HepG2 (cell line): ENCODE results near the gene DHX16. TPM values are rescaled to one million over a fixed set of nuclear protein-coding genes. Genes with fewer than 3 reads are reported as not detected.

ENCODE experiments used
- ATAC-seq: fragments of 200-7000 bp; cut with Tn5 transposase; 3 replicates; pipeline ENCODE4 v1.9.1; 2020; ENCODE audit warnings: mild to moderate bottlenecking, moderate library complexity
- BruUV-seq: library from RNA; stranded (reverse); fragments of 400-500 nt; replicated peaks from 2 replicates; lab custom pipeline; 2021; lab: Mats Ljungman, UMichigan
- CTCF ChIA-PET: fragments of 300-600 bp; formaldehyde crosslinking; extraction: SDS; loops from one replicate; lab custom pipeline; 2021; ENCODE audit warnings: low total read pairs, inconsistent platforms, low intra/inter-chr PET ratio; lab: Yijun Ruan, JAX
- POLR2A ChIA-PET: fragments of 350-600 bp; sonication (Branson Sonifier 250); formaldehyde crosslinking; loops from one replicate; lab custom pipeline; 2020; ENCODE audit warnings: antibody characterized with exemption, inconsistent platforms; lab: Yijun Ruan, JAX
- DNase-seq: peaks from one replicate; pipeline ENCODE4 v3.0.0-alpha.2; 2015; ENCODE audit warnings: low spot score
- FAIRE-seq: peaks from 3 replicates; lab custom pipeline; 2011; peaks lifted over from hg19 to GRCh38; lab: Jason Lieb, UNC
- H2AFZ ChIP-seq: one replicate; pipeline ENCODE4 v1.6.1; 2011; ENCODE audit warnings: low read length, inconsistent platforms
- H3K27ac ChIP-seq: fragments of 300-600 bp; 3 replicates; pipeline ENCODE4 v1.8.0; 2011; ENCODE audit warnings: mixed run types, mild to moderate bottlenecking, mixed read lengths, low read length, inconsistent platforms; ENCODE audit not compliant: insufficient read depth; ENCODE audit errors: extremely low read length
- H3K27me3 ChIP-seq, 2 experiments: fragments of 200-600 bp in 1 of 2; 2 replicates in 1 of 2; 3 replicates in 1 of 2; pipeline versions ENCODE4 v1.6.0 to v1.8.0; 2011; ENCODE audit warnings: low read length in 2 of 2, mild to moderate bottlenecking in 2 of 2, moderate library complexity in 2 of 2, inconsistent platforms in 1 of 2; ENCODE audit not compliant: insufficient read depth in 2 of 2, control insufficient read depth in 1 of 2
- H3K36me3 ChIP-seq, 2 experiments: fragments of 200-600 bp in 1 of 2; replicated peaks in 1 of 2; 2 replicates in 1 of 2; 3 replicates in 1 of 2; pipeline versions ENCODE4 v1.5.1 to v1.8.0; 2011; ENCODE audit warnings: low read length in 2 of 2, inconsistent platforms in 1 of 2; ENCODE audit not compliant: insufficient read depth in 2 of 2, control insufficient read depth in 1 of 2
- H3K4me1 ChIP-seq: 2 replicates; pipeline ENCODE4 v1.5.1; 2012; ENCODE audit warnings: low read length, inconsistent platforms; ENCODE audit not compliant: insufficient read depth
- H3K4me2 ChIP-seq: 2 replicates; pipeline ENCODE4 v1.6.0; 2011; ENCODE audit warnings: low read depth, low read length, inconsistent platforms
- H3K4me3 ChIP-seq, 3 experiments: fragments of 200-600 bp in 1 of 3; sonication (generic), shearing (Covaris generic) in 1 of 3; replicated peaks in 1 of 3; 2 replicates each; pipeline ENCODE4 v1.5.1; 2011 to 2016; ENCODE audit warnings: low read length in 3 of 3, inconsistent platforms in 2 of 3, low read depth in 2 of 3, mild to moderate bottlenecking in 2 of 3, control low read depth in 1 of 3, mixed read lengths in 1 of 3; ENCODE audit not compliant: insufficient read depth in 1 of 3
- H3K79me2 ChIP-seq: one replicate; pipeline ENCODE4 v1.6.1; 2011; ENCODE audit warnings: low read length, inconsistent platforms; ENCODE audit not compliant: insufficient read depth
- H3K9ac ChIP-seq: 2 replicates; pipeline ENCODE4 v1.6.0; 2011; ENCODE audit warnings: mild to moderate bottlenecking, low read depth, low read length, inconsistent platforms; ENCODE audit not compliant: insufficient read depth
- H3K9me3 ChIP-seq: 2 replicates; pipeline ENCODE4 v1.5.1; 2012; ENCODE audit warnings: mild to moderate bottlenecking, low read length
- H4K20me1 ChIP-seq: 2 replicates; pipeline ENCODE4 v1.6.0; 2011; ENCODE audit warnings: inconsistent platforms, mild to moderate bottlenecking, low read length, moderate library complexity; ENCODE audit not compliant: insufficient read depth
- GATA4 ChIP-seq: sonication (generic); IDR thresholded peaks from 2 replicates; pipeline ENCODE4 v1.6.1; 2016; ENCODE audit warnings: antibody characterized with exemption, low read depth, borderline replicate concordance
- HDAC6 ChIP-seq: fragments of 200-600 bp; sonication (generic); IDR thresholded peaks from 2 replicates; pipeline ENCODE4 v1.7.0; 2017; ENCODE audit warnings: mild to moderate bottlenecking, antibody characterized with exemption, low read length, low read depth
- MED1 ChIP-seq: sonication (generic); formaldehyde crosslinking; IDR thresholded peaks from 2 replicates; pipeline ENCODE4 v1.4.0; 2020; ENCODE audit warnings: missing genetic modification reagents
- MED13 ChIP-seq: sonication (generic); formaldehyde crosslinking; IDR thresholded peaks from 2 replicates; pipeline ENCODE4 v1.5.0; 2020; ENCODE audit warnings: missing genetic modification reagents
- NBN ChIP-seq: fragments of 450-650 bp; conservative IDR thresholded peaks from 2 replicates; pipeline ENCODE4 v1.6.1; 2017
- PAF1 ChIP-seq: IDR thresholded peaks from 2 replicates; pipeline ENCODE4 v1.6.1; 2016; ENCODE audit warnings: missing genetic modification reagents, missing compliant biosample characterization
- PBX2 ChIP-seq: IDR thresholded peaks from 2 replicates; pipeline ENCODE4 v1.6.1; 2016; ENCODE audit warnings: control low read depth
- POLR2AphosphoS5 ChIP-seq: IDR thresholded peaks from 2 replicates; pipeline ENCODE4 v1.6.1; 2012; ENCODE audit warnings: low read depth, low read length
- SNRNP70 ChIP-seq: fragments of 200-400 bp; formaldehyde crosslinking; IDR thresholded peaks from 2 replicates; pipeline ENCODE4 v1.6.1; 2017; ENCODE audit warnings: mild to moderate bottlenecking, low read depth, low read length, moderate library complexity
- SOX6 ChIP-seq, 2 experiments: fragments of 450-650 bp in 1 of 2; sonication (generic) in 1 of 2; formaldehyde crosslinking in 1 of 2; IDR thresholded peaks; 2 replicates each; pipeline versions ENCODE4 v1.4.0 to v1.6.1; 2017 to 2020; ENCODE audit warnings: antibody characterized with exemption in 1 of 2, mild to moderate bottlenecking in 1 of 2, missing genetic modification reagents in 1 of 2
- TERF1 ChIP-seq: sonication (generic); formaldehyde crosslinking; IDR thresholded peaks from 2 replicates; pipeline ENCODE4 v1.8.0; 2022; ENCODE audit warnings: mild to moderate bottlenecking, missing genetic modification reagents, moderate library complexity
- TP53 ChIP-seq: sonication (generic); formaldehyde crosslinking; conservative IDR thresholded peaks from 2 replicates; pipeline ENCODE4 v1.4.0; 2020; ENCODE audit warnings: missing genetic modification reagents
- XBP1 ChIP-seq: sonication (generic); formaldehyde crosslinking; IDR thresholded peaks from 2 replicates; pipeline ENCODE4 v1.5.0; 2020; ENCODE audit warnings: missing genetic modification reagents
- ZBTB10 ChIP-seq: sonication (generic); formaldehyde crosslinking; IDR thresholded peaks from 2 replicates; pipeline ENCODE4 v1.4.0; 2020; ENCODE audit warnings: missing genetic modification reagents, borderline replicate concordance
- ZFP36L2 ChIP-seq: sonication (generic); formaldehyde crosslinking; IDR thresholded peaks from 2 replicates; pipeline ENCODE4 v1.4.0; 2020; ENCODE audit warnings: missing genetic modification reagents
- ZNF589 ChIP-seq: sonication (generic); formaldehyde crosslinking; conservative IDR thresholded peaks from 2 replicates; pipeline ENCODE4 v1.8.0; 2022; ENCODE audit warnings: mild to moderate bottlenecking, moderate library complexity, missing genetic modification reagents
- ZNF619 ChIP-seq: sonication (generic); formaldehyde crosslinking; IDR thresholded peaks from 2 replicates; pipeline ENCODE4 v1.4.0; 2020; ENCODE audit warnings: mild to moderate bottlenecking, missing genetic modification reagents
- in situ Hi-C: cut with HindIII; loops from 2 replicates; pipeline ENCODE4 v1.10.0; 2017; ENCODE audit warnings: low pct_unique_long_range_greater_than_20kb; ENCODE audit not compliant: extremely low pct_ligation_motif_present
- intact Hi-C: fragments of 100-400 bp; cut with micrococcal nuclease; formaldehyde crosslinking; loops from one replicate; pipeline ENCODE4 v1.10.0; 2022; ENCODE audit not compliant: unreplicated experiment
- polyA plus RNA-seq, 8 experiments: library from polyadenylated mRNA; depleted of rRNA in 3 of 8; stranded (reverse) in 7 of 8; unstranded in 1 of 8; fragments of >200 nt; fragmentation: Illumina TruSeq in 4 of 8; extraction: Trizol in 4 of 8; gene quantifications; 2 replicates each; pipeline versions ENCODE4 v1.2.1 to v1.2.3, GENCODE V29; 2011 to 2016; ENCODE audit warnings: low read depth in 4 of 8, missing spikeins in 1 of 8, mixed read lengths in 1 of 8; ENCODE audit not compliant: insufficient read depth in 1 of 8
- total RNA-seq, 5 experiments: library from RNA; depleted of rRNA; stranded (reverse); fragments of >200 nt; fragmentation: Illumina TruSeq; extraction: Trizol; gene quantifications; 2 replicates each; pipeline ENCODE4 v1.2.3, GENCODE V29; 2016; ENCODE audit warnings: low read depth in 1 of 5

Gene DHX16
- total and polyA plus RNA-seq, 2 of the 13 experiments (the other 11 are each of a cell fraction or from before 2014, with no cell fraction given): 57.0 to 58.5 TPM

- TF ChIP-seq TERF1 (no peak), ZNF619 (CRISPR knock-in tag) (no peak), HDAC6 (no peak), MED13 (CRISPR knock-in tag) (no peak), MED1 (CRISPR knock-in tag) (peak; percentile 13; the same call in 1 of the 2 replicates), NBN (no peak), ZFP36L2 (CRISPR knock-in tag) (no peak)
- TF ChIP-seq, all 625 proteins: peak for 76
These were observed 58.6 kb downstream of the DHX16 start (continued) for GRCh38 chr6:30614044-30614842.

GRCh38 chr6:30613251-30614043, 59.4 kb downstream of the DHX16 start:
- Histone ChIP-seq H3K4me3 (no peak overlapping the region), H3K79me2 (peaks cover 31% of the 10 kb centered on the region), H3K9me3 (no peaks in the 10 kb centered on the region), H3K27ac (peak overlapping the region; percentile 98), H3K27me3 (no peaks in the 10 kb centered on the region; a peak in 1 of 5 replicates), H2AFZ (no peak overlapping the region), H3K9ac (no peak overlapping the region), H4K20me1 (peaks cover 12% of the 10 kb centered on the region), H3K4me1 (peaks cover 22% of the 10 kb centered on the region), H3K36me3 (peaks cover 9 to 18% of the 10 kb centered on the region in 2 experiments), H3K4me2 (peak overlapping the region; percentile 88; the same call in 1 of the 2 replicates)
- ChIA-PET POLR2A (interaction anchor here (0.5 to 4.8 kb wide), 21 partner anchors 12 to 113 kb away, joined by 3 to 172 read pairs (median 6); partner anchors contain the start of genes ABCF1, ATAT1, C6orf136 and DHX16), CTCF (no interaction called here)
- ATAC-seq (no peak), FAIRE-seq (no peak), DNase-seq (no peak)
- in situ Hi-C loops: no loop called here
- intact Hi-C loops: no loop called here
- no TSS peak for BruUV-seq
- 0 out of 2 replicates have a peak, but pooled peaks have one; percentile 6 for TF ChIP-seq ZBTB10 (CRISPR knock-in tag)
- TF ChIP-seq PAF1: peak; percentile 63
- no peak for TF ChIP-seq SNRNP70
- peak; percentile 63; the same call in 1 of the 2 replicates for TF ChIP-seq POLR2AphosphoS5
- no peak for TF ChIP-seq TP53 (CRISPR knock-in tag)
- no peak for TF ChIP-seq PBX2 (CRISPR knock-in tag)
- no peak for TF ChIP-seq SOX6 (IDR thresholded peaks at IDR 0.05)
- TF ChIP-seq SOX6 (CRISPR knock-in tag; IDR thresholded peaks at IDR 0.05): no peak
- TF ChIP-seq ZNF589 (CRISPR knock-in tag): no peak
- no peak for TF ChIP-seq GATA4
- no peak for TF ChIP-seq XBP1 (CRISPR knock-in tag)
